ENCODE data around the gene CEP104. TPM values are rescaled to one million over a fixed set of nuclear protein-coding genes. Genes with fewer than 3 reads are reported as not detected.

The CEP104 gene
- total and polyA plus RNA-seq, 9 of the 15 experiments (the other 6 are each of a cell fraction or from before 2014, with no cell fraction given): 11.2 to 63.4 (median 42.6) TPM

DNA sequence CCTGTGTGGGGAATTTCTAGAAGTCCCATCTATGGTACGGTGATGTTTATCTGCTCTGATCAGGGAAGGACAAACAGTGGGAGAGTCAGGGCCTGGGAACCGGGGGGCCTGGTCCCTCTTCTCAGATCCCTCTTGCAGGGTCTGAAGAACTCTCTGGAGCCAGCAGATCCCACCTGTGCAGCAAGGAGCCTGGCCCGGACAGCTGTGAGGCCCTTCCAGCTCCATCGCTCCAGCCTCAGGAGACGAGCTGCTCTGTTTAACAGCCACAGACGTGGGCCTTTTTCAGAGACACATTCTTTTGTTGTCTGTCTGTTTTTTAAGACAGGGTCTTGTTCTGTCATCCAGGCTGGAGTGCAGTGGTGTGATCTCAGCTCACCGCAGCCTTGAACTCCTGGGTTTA is 28.6 kb upstream of the CEP104 start:
- Histone ChIP-seq H3K9me3 (replicated peaks; ENCODE audit: control insufficient read depth, insufficient read depth, low read depth, low read length) (no peaks in the 10 kb centered on the region), H3K9me1 (ENCODE audit: control insufficient read depth, insufficient read depth, low read length) (no peaks in the 10 kb centered on the region), H3K4me1 (replicated peaks in 1 of 2; ENCODE audit: control insufficient read depth in 2 of 2, insufficient read depth in 2 of 2, low read length in 2 of 2) (peaks cover 0 to 10% of the 10 kb centered on the region in 2 experiments; a peak in 3 of 5 replicates), H3K4me2 (ENCODE audit: insufficient read depth, low read length) (no peak overlapping the region), H3K36me3 (ENCODE audit: control insufficient read depth, insufficient read depth, low read length) (peaks cover 68% of the 10 kb centered on the region), H3K79me2 (ENCODE audit: control insufficient read depth, insufficient read depth, low read length) (no peaks in the 10 kb centered on the region), H4K20me1 (replicated peaks; ENCODE audit: control insufficient read depth, insufficient read depth, low read length) (peaks cover 6% of the 10 kb centered on the region; the same call in 1 of the 2 replicates), H3K27me3 (ENCODE audit: control insufficient read depth in 2 of 2, insufficient read depth in 2 of 2, low read length in 2 of 2) (no peaks in the 10 kb centered on the region), H3K4me3 (no peak overlapping the region), H3K9ac (ENCODE audit: insufficient read depth in 1 of 2, low read depth in 2 of 2, low read length in 2 of 2) (no peak overlapping the region), H2AFZ (ENCODE audit: low read depth, low read length) (no peak overlapping the region), H3K27ac (ENCODE audit: extremely low read depth, low read depth, low read length) (no peak overlapping the region)
- POLR2A ChIA-PET: interaction anchor here (0.7 to 1.2 kb wide), 3 partner anchors 10 to 1341 kb away, joined by 3 read pairs; no protein-coding TSS in a partner anchor
- in situ Hi-C loops (cut with MboI): no loop called here
- no peak for FAIRE-seq
- TF ChIP-seq PHF20 (IDR thresholded peaks at IDR 0.05; ENCODE audit: partially characterized antibody): no peak
- TF ChIP-seq DACH1 (IDR thresholded peaks at IDR 0.05; ENCODE audit: partially characterized antibody): no peak
- TF ChIP-seq IRF2 (CRISPR knock-in tag; IDR thresholded peaks at IDR 0.05): no peak
- no peak for TF ChIP-seq RHOXF2B (CRISPR knock-in tag; conservative IDR thresholded peaks at IDR 0.05)
- TF ChIP-seq ARHGAP35 (IDR thresholded peaks at IDR 0.05; ENCODE audit: partially characterized antibody): no peak
- TF ChIP-seq, protein P1, sequence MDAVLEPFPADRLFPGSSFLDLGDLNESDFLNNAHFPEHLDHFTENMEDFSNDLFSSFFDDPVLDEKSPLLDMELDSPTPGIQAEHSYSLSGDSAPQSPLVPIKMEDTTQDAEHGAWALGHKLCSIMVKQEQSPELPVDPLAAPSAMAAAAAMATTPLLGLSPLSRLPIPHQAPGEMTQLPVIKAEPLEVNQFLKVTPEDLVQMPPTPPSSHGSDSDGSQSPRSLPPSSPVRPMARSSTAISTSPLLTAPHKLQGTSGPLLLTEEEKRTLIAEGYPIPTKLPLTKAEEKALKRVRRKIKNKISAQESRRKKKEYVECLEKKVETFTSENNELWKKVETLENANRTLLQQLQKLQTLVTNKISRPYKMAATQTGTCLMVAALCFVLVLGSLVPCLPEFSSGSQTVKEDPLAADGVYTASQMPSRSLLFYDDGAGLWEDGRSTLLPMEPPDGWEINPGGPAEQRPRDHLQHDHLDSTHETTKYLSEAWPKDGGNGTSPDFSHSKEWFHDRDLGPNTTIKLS (IDR thresholded peaks at IDR 0.05; ENCODE audit: borderline replicate concordance, low read depth): no peak
- TF ChIP-seq, protein P2, sequence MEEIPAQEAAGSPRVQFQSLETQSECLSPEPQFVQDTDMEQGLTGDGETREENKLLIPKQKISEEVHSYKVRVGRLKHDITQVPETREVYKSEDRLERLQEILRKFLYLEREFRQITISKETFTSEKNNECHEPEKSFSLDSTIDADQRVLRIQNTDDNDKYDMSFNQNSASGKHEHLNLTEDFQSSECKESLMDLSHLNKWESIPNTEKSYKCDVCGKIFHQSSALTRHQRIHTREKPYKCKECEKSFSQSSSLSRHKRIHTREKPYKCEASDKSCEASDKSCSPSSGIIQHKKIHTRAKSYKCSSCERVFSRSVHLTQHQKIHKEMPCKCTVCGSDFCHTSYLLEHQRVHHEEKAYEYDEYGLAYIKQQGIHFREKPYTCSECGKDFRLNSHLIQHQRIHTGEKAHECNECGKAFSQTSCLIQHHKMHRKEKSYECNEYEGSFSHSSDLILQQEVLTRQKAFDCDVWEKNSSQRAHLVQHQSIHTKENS (CRISPR knock-in tag; IDR thresholded peaks at IDR 0.05): no peak
- no peak for TF ChIP-seq WHSC1 (IDR thresholded peaks at IDR 0.05; ENCODE audit: low read length)
- TF ChIP-seq, protein P3, sequence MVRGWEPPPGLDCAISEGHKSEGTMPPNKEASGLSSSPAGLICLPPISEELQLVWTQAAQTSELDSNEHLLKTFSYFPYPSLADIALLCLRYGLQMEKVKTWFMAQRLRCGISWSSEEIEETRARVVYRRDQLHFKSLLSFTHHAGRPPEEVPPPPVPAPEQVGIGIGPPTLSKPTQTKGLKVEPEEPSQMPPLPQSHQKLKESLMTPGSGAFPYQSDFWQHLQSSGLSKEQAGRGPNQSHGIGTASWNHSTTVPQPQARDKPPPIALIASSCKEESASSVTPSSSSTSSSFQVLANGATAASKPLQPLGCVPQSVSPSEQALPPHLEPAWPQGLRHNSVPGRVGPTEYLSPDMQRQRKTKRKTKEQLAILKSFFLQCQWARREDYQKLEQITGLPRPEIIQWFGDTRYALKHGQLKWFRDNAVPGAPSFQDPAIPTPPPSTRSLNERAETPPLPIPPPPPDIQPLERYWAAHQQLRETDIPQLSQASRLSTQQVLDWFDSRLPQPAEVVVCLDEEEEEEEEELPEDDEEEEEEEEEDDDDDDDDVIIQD (CRISPR knock-in tag; IDR thresholded peaks at IDR 0.05): no peak
- no peak for TF ChIP-seq TOE1 (IDR thresholded peaks at IDR 0.05; ENCODE audit: borderline replicate concordance)
- TF ChIP-seq TOE1 (CRISPR knock-in tag; IDR thresholded peaks at IDR 0.05; ENCODE audit: borderline replicate concordance, low read depth): no peak
- TF ChIP-seq ZNF79 (CRISPR knock-in tag; IDR thresholded peaks at IDR 0.05; ENCODE audit: low read depth): no peak
- TF ChIP-seq ZFX (CRISPR knock-in tag; IDR thresholded peaks at IDR 0.05): no peak
- TF ChIP-seq ZNF57 (CRISPR knock-in tag; IDR thresholded peaks at IDR 0.05): no peak
- TF ChIP-seq ZKSCAN3 (CRISPR knock-in tag; IDR thresholded peaks at IDR 0.05): no peak
- no peak for TF ChIP-seq HIVEP1 (CRISPR knock-in tag; IDR thresholded peaks at IDR 0.05)
- TF ChIP-seq ZNF146 (CRISPR knock-in tag; IDR thresholded peaks at IDR 0.05; ENCODE audit: unreplicated experiment): no peak
- no peak for TF ChIP-seq ZNF384 (IDR thresholded peaks at IDR 0.05; ENCODE audit: low read depth, low read length)
- TF ChIP-seq SIN3A (IDR thresholded peaks at IDR 0.05; ENCODE audit: borderline replicate concordance in 2 of 2, control insufficient read depth in 1 of 2, low read depth in 2 of 2, low read length in 2 of 2): no peak
- no peak for ATAC-seq
- intact Hi-C loops (cut with micrococcal nuclease): no loop called here
- no peak for DNase-seq (ENCODE audit: extremely low read depth in 1 of 4, low spot score in 3 of 4)
- no TSS peak for BruUV-seq (replicated peaks)
- CTCF ChIA-PET (ENCODE audit: low intra/inter-chr PET ratio): no interaction called here
- 82% methylated on average over 7 of the region's 7 CpGs for WGBS (ENCODE audit: insufficient coverage, low coverage, missing lambda C conversion rate)
